Breast epithelium (tissue), 3 donors: Measurements from ENCODE around the gene REC114.

Experiments used
- POLR2A ChIP-seq: fragments of 450-650 bp; IDR thresholded peaks from one replicate; pipeline ENCODE4 v1.6.1; 2016; ENCODE audit warnings: antibody characterized with exemption, mild to moderate bottlenecking, moderate library complexity
- TF ChIP-seq, protein P1 (sequence below), 3 donors: fragments of 450-650 bp; IDR thresholded peaks; one replicate each; pipeline ENCODE4 v1.5.1; 2016 to 2017; ENCODE audit warnings: antibody characterized with exemption in 3 of 3, mild to moderate bottlenecking in 3 of 3, moderate library complexity in 3 of 3

GRCh38 chr15:73438651-73439050 lies 4.3 kb upstream of the REC114 start:
- TF ChIP-seq, protein P1, sequence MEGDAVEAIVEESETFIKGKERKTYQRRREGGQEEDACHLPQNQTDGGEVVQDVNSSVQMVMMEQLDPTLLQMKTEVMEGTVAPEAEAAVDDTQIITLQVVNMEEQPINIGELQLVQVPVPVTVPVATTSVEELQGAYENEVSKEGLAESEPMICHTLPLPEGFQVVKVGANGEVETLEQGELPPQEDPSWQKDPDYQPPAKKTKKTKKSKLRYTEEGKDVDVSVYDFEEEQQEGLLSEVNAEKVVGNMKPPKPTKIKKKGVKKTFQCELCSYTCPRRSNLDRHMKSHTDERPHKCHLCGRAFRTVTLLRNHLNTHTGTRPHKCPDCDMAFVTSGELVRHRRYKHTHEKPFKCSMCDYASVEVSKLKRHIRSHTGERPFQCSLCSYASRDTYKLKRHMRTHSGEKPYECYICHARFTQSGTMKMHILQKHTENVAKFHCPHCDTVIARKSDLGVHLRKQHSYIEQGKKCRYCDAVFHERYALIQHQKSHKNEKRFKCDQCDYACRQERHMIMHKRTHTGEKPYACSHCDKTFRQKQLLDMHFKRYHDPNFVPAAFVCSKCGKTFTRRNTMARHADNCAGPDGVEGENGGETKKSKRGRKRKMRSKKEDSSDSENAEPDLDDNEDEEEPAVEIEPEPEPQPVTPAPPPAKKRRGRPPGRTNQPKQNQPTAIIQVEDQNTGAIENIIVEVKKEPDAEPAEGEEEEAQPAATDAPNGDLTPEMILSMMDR (IDR thresholded peaks at IDR 0.05) = no peak
- TF ChIP-seq POLR2A = no peak
